Measurements from ENCODE around the gene TMEM139.

TMEM139 gene

DNA sequence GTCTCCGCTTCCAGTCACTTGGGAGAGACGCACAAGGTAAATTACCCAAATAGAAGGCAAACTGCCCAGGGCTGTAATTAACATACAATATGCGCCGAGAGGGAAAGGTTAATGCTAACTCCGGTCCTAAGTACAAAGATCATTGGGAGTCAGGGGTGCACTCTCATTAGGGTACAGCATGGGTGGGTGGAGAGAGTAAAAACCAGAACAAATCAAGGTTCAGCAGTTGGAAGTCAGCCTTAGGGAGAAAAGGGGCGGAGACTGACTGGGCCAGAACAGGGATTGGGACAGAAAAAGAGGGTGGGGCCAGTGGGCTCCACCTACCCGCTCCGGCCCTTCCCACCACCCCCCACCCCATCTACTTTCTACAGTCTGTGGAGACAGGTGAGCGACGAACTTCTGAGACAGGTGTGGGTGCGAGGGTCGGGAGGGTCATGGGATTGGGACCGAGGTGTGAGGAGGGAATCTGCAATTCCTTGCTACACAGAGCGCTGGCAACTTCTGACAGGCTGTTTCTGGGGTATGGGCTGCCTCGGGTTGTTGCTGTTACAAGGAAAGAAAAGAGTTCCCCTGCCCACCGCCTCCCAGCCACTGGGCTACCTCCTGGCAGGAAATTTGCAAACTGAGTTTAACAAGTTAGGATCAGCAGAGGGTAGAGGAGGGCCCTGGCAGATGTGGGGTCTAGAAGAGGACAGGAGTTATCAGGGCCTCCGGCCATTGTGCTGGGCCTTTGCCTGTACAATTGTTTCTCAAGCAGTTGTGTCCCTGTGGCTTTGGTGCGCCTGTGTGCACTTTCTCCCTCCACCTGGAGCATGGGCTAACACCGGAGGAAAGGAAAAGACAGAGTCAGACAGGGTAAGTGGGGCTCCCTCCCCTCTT, at the start of gene TMEM139:
Gene TMEM139 (plus strand): TSS at position 368 of the 879 bp plus-strand sequence. CDS start 1,000 bp downstream, outside the sequence.
- DNase-seq: no peak

DNA sequence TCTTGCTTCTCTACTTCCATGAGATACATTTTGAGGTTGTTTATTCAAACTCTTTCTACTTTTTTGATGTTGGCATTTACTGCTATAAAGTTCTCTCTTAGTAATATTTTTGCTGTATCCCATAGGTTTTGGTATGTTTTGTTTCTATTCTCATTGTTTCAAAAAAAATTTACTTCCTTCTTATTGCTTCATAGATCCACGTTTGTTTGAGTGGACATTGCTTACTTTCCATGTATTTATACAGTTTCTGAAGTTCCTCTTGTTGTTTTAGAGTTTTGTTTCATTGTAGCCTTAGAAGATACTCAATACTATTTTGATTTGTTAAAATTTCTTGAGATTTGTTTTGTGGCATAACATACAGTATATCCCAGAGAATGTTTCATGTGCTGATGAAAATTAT, 49.2 kb upstream of the TMEM139 start:
- DNase-seq: no peak

- DNase-seq: no peak
These were observed 48.3 kb upstream of the TMEM139 start for GRCh38 chr7:143236408-143236990.

DNA sequence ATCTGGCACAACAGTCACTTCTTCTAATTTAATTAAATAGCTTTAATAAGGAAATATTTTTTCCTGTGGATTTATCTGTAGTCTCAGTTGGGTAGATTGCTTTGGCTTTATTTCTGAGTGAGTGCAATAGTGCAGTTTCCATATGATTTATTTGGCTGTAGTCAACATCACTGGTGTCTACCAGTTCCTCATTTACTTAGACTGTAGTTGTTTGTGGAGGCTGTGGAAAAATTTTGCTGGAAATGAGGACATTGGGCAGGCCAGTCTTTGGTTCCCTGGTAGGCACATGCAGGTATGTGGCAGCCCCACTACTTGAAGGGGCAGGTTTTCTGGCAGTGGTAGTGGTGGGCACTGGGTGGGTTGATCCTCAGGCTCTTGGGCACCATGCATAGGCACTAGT, 47.4 kb upstream of the TMEM139 start:
- no peak for DNase-seq

GRCh38 chr7:143238289-143238980, 46.3 kb upstream of the TMEM139 start:
- DNase-seq: no peak

GRCh38 chr7:143239813-143240212, 44.9 kb upstream of the TMEM139 start:
- DNase-seq: no peak

DNA sequence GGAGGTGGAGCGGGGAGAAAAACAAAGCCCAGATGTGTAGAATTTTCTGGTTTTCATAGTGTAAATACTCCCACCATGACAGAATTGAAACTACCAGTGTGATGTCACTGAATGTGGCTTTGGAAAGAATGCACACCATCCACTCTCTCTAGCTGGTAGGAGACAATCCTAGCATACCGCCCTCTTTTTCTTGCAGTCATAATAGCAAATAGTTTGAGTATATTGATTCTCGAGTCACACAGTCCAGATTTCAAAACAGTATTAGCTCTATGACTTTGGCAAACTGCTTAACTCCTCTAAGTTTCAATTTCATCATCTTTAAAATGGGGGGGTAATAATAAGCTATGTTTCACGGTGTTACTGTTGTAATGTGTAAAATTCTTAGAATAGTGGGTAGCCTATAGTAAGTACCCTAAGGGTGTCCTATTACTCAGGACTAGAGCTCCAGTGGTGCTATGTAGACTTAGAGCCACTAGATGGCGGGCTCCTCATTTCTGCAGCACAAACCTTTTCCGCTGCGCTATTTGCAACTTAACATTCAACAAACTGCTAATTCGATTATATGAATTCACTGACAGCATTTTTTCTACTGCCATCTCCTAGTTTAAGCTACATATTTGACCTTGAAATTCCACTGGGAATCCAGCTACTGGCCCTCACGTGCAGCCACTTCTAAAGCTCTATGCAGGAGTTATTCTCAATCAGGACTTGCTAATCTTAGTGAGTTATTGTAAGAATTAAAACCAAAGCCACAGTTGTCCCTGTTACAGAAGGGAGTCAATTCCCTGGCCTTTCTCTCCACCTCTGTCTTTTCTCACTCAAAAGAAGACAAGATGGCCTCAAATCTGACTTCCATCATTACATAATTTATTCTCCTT, 44.2 kb upstream of the TMEM139 start:
- DNase-seq: peak; percentile 59

- DNase-seq: no peak
These were observed 42.5 kb upstream of the TMEM139 start for GRCh38 chr7:143242306-143242705.

- DNase-seq: no peak
These were observed 41.6 kb upstream of the TMEM139 start for GRCh38 chr7:143243111-143243510.

- DNase-seq: no peak
These were observed 41.1 kb upstream of the TMEM139 start for GRCh38 chr7:143243614-143244013.

DNA sequence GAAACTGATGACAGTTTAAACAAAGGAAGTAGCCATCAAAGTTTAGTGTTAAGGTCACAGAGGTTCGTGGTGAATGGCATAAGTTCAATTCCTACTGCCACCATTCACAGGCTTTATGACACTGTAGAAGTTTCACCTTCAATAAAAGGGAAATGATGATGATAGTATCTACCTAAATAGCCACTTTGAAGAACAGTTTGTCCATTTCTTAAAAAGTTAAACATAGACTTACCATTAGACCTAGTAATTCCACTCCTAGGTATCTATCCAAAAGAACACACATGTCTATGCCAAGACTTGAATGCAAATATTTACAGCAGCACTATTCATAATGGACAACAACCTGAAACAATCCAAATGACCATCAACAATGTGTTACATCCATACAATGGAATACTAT, 40.4 kb upstream of the TMEM139 start:
- DNase-seq: no peak

GRCh38 chr7:143245123-143245522, 39.6 kb upstream of the TMEM139 start:
- DNase-seq: no peak

DNA sequence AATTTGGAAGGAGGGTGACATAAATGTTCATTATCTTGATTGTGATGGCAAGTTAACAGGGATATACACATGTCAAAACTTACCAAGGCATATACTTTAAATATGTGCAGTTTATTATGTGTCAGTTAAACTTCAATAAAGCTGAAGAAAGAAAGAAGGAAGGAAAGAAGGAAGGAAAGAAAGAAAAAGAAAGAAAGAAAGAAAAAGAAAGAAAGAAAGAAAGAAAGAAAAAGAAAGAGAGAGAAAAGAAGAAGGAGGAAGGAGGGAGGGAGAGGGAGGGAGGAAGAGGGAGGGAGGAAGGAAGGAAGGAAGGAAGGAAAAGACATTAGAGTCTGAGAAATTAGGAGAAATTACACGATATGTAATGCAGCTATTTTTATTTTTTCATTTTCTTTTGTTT, 37.4 kb upstream of the TMEM139 start:
- no peak for DNase-seq

- no peak for DNase-seq
These were observed 35.9 kb upstream of the TMEM139 start for GRCh38 chr7:143248761-143249354.

- no peak for DNase-seq
These were observed 34.6 kb upstream of the TMEM139 start for GRCh38 chr7:143250199-143250598.

DNA sequence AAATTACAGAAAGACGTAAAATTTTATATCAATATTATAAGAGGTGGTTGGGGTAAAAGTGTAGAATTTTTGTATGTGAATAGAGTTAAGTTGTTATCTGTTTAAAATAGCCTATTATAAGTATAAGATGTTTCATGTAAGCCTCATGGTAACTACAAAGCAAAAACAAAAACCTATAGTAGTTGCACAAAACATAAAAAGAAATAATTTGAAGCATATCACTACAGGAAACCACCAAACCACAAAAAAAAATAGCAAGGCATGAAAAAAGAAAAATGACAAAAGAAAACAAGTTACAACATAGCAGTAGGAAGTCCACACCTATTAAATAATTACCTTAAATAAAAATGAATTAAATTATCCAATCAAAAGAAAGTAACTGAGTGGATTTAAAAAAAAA, 33.9 kb upstream of the TMEM139 start:
- DNase-seq: no peak

GRCh38 chr7:143252006-143252405, 32.8 kb upstream of the TMEM139 start:
- DNase-seq: no peak

GRCh38 chr7:143255564-143255963, 29.2 kb upstream of the TMEM139 start:
- no peak for DNase-seq

DNA sequence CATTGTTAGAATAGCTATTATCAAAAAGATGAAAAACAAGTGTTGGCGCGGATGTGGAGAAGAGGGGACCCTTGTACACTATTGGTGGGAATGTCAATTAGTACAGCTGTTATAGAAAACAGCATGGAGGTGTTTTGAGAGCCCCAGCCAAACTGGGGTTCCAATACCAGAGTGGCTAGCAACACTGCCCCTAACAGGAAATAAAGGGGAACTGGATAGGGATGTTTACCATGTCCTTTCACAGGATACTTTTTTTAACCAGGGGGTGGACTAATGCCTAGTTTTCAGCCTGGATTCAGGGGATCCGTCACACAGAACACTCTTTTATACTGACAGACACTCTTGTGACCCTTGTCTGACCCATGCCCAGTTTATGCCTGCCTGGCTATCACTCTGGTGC, 28.4 kb upstream of the TMEM139 start:
- DNase-seq: no peak

GRCh38 chr7:143256932-143257331, 27.8 kb upstream of the TMEM139 start:
- DNase-seq: no peak

DNA sequence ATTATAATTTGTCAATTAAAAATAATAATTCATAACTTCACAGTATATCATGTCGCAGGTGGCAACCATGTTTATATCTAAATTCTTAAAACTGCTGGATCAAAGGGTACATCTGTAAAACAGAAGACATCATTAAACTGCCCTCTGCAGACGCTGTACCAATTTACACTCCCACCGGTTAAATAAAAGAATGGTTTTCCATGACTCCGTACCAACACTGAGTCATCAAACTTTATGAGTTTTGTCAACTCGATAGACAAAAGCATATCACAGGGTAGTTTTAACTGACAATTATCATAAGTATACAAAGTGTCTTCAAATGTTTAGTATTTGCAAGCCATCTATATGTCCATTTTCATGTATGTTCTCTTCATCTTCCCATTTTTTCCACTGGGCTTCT, 27.3 kb upstream of the TMEM139 start:
- no peak for DNase-seq

- DNase-seq: no peak
These were observed 25.9 kb upstream of the TMEM139 start for GRCh38 chr7:143258831-143259230.
